GM23338 (cell line): ENCODE measurements around the gene PLCL1.

Experiments used
- CTCF ChIP-seq, 2 experiments: fragments of 200-600 bp in 1 of 2; sonication (generic) in 1 of 2; conservative IDR thresholded peaks; 2 replicates each; pipeline versions ENCODE4 v1.5.1 to v1.6.1; 2016 to 2017; ENCODE audit warnings: antibody characterized with exemption in 2 of 2, low read depth in 2 of 2, mild to moderate bottlenecking in 2 of 2, moderate library complexity in 1 of 2
- EZH2 ChIP-seq: fragments of 200-600 bp; sonication (generic); IDR thresholded peaks from one replicate; pipeline ENCODE4 v1.8.0; 2017; ENCODE audit warnings: antibody characterized with exemption, mild to moderate bottlenecking, low read depth; ENCODE audit not compliant: unreplicated experiment
- EZH2phosphoT487 ChIP-seq: fragments of 200-600 bp; sonication (generic); IDR thresholded peaks from one replicate; pipeline ENCODE4 v1.8.1; 2018; ENCODE audit warnings: antibody characterized with exemption; ENCODE audit not compliant: unreplicated experiment
- TF ChIP-seq, protein P1 (sequence below): IDR thresholded peaks from 2 replicates; pipeline ENCODE4 v1.6.1; 2016; ENCODE audit warnings: antibody characterized with exemption

DNA sequence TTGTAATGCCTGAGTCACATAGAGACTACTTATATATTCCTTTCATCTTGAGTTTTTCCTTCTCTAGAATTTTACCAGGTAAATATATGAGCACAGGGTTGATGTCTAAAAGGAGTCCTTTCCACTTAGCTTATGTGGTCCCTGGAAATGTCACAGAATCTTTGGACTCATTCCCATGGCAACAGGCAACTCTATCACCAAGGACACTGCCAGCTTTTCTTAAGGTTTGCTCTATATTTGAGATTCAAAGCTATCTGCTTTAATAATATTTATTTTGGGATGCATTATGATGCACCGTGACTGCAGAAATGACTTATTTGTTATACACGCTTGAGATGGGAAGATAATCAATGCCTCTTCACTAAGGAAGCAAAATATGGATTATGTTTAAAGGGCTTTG is 363.0 kb downstream of the PLCL1 start:
- TF ChIP-seq, protein P1, sequence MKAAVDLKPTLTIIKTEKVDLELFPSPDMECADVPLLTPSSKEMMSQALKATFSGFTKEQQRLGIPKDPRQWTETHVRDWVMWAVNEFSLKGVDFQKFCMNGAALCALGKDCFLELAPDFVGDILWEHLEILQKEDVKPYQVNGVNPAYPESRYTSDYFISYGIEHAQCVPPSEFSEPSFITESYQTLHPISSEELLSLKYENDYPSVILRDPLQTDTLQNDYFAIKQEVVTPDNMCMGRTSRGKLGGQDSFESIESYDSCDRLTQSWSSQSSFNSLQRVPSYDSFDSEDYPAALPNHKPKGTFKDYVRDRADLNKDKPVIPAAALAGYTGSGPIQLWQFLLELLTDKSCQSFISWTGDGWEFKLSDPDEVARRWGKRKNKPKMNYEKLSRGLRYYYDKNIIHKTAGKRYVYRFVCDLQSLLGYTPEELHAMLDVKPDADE, result no peak
- TF ChIP-seq EZH2 (no peak), EZH2phosphoT487 (no peak), CTCF (conservative IDR thresholded peaks at IDR 0.05; ENCODE audit: low read depth in 2 of 2) (no peak)
